ENCODE data around the gene E2F6.

The E2F6 gene

DNA sequence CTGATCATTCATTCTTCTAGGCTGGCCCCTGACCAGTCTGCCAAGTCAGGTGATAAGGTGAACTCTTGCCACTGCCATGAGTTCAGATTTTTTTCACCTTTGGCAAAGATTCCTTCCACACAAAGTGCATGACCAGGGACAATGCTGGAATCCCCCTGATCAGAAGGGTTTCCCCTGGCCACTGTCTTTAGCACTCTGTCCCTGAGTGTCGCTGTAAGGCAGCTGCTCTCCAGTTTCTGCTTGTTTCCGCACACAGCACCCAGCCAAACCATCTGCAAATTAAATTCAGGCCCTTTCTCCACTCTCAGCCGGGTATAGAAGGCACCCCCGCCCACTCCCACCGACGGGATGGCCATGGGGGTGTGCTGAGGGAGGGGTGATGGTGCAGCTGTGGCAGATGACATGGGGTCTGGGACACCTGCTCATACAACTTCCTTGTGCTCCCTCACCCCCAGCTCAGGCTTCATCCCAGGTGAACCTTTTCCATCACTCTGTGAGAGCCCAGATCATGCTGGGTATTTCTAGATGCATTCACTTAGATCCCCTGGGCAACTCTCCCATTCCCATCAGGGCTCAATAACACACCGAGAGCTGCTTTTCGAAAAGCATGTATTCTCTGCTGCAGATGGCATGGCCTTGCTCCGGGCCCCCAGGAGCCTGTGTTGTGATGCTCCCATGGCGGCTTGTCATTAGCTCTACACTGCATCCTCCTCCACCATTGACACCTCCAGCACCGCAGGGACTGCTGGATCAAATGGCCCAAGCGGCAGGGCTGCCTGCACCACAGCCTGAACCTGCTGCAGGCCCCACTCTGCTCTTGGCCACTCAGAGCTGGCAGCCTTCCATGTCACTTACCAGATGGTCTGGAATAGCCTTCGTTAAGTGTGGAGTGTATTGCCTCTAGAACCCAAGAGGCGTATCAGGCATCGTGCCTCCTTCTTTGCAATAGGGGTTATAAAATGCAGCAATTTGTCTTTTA, 69.2 kb downstream of the E2F6 start:
- DNase-seq (ENCODE audit: insufficient read length, low spot score): no peak
- FAIRE-seq: no peak

DNA sequence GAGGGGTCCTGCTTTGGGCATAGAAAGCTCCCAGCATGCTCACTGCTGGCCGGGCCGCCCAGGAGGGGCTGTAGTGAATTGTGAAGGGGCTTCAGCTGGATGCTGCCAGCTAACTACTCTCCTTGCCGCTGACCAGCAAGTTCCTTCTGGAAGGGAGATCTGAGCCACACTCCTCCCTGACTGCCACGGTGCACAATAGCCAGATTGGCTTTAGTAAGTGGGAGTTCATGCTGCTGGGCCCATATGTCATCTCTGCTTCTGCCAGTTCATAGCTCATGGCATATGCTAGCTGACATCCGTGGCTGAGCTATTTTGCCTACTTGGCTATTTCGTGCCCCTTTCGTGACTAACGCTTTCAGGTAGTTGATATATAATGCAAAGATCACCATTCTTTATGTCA, 69.9 kb downstream of the E2F6 start:
- FAIRE-seq (no peak), DNase-seq (ENCODE audit: insufficient read length, low spot score) (no peak)

DNA sequence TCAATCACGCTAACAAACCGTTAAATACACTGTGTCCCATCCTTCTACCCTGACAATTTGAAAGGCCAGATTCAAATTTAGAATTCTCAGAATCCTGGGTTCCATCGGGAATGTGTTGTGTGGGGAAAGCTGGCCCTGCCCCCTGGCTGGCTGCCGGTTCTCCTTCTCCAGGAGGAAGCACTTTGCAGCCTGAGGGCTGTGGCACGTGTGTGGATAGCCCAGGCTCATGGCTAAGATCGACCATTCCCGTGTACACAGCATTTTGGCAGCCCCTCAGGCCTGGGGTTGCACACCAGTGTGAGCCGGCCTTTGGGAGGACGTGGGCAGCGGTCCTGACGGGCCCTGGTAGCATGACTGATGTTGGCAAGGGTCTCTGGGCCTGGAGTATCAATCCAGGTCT, 70.6 kb downstream of the E2F6 start:
- DNase-seq (ENCODE audit: insufficient read length, low spot score) (no peak), FAIRE-seq (no peak)
